HG02678 (cell line): Measurements from ENCODE around the gene ADGRE2.
"Not testable (repeated sequence)": the region's sequence is repeated elsewhere in the genome, so short reads cannot be mapped to it uniquely, and the experiment has no call there.

ENCODE experiments used
- ATAC-seq: cut with Tn5 transposase; IDR thresholded peaks from one replicate; pipeline ENCODE4 v1.9.1; 2021; ENCODE audit warnings: mild to moderate bottlenecking, moderate library complexity; ENCODE audit not compliant: unreplicated experiment

The ADGRE2 gene

DNA sequence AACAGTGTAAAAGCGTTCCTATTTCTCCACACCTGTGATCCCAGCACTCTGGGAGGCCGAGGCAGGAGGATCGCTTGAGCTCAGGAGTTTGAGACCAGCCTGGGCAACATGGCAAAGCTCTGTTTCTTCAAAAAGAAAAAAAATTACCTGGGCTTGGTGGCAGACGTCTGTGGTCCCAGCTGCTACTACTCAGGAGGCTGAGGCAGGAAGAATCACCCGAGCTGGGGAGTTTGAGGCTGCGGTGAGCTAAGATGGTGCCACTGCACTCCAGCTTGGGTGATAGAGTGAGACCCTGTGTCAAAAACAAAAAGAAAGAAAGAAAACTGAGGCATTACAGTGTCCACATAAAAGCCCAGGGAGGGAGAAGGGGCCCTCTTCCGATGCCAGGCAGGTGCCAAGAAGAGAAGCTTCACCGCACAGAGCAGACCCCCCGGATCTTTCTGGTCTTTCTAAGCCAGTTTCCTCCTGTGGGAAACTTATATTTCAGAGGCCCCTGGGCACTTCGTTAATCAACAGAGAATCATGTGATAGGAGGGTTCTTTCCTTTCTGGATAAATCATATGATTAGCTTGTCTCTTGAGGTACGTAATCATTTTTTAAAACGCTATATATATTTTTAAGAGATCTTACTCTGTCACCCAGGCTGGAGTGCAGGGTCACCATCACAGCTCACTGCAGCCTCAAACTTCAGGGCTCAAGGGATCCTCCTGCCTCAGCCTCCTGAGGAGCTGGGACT is at the start of gene ADGRE2:
TSS of gene ADGRE2 (minus strand) at position 451 of the 736 bp plus-strand sequence. CDS start 1,804 bp downstream, outside the sequence.
- not testable (repeated sequence) for ATAC-seq

DNA sequence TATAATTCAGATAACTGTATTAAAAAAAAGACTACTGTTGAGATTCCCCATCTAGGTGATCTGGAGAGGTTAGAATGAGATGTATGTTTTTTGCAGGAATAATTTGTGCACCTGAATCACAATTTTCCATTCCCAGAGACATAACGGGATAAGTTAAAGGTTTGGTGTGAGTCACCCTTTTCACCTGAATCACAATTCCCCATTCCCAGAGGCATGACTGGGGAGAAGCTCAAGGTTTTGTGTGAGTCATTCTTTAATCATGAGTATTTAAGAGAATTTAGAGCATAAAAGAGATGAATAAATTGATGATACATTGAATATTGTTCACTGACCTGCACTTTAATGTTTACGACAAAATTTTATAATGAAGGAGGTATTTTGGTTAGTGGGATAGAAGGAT is 47.6 kb upstream of the ADGRE2 start:
- no peak for ATAC-seq

DNA sequence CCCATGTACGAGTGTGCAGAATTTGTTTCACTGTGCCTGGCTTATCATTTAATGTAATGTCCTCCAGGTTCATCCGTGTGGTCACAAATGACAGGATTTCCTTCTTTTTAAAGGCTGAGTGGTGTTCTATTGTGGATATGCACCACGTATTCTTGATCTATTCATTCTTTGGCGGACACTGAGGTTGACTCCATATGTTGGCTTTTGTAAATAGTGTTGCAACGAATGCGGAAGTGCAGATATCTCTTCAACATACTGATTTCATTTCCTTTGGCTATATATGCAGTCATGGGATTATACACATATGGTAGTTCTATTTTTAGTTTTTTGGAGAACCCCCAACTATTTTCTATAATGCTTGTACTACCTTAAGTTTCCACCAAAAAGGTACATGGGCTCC is 43.6 kb upstream of the ADGRE2 start:
- no peak for ATAC-seq

DNA sequence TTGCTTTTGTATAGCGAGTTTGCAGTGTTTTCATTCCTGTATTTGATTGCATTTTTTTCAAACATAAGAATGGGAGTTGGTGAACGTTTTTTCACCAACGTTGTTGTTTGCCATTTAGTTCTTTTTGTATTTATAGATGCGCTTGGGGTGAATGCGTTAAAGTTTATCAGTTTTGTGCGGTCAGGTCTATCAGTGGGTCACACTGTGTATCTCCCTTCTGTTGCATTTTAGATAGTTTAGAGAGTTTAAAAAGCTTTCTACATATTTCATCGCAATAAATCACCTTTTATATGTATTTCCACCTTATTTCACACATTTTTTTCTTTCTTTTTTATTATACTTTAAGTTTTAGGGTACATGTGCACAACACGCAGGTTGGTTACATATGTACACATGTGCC is 40.2 kb upstream of the ADGRE2 start:
- ATAC-seq: no peak

DNA sequence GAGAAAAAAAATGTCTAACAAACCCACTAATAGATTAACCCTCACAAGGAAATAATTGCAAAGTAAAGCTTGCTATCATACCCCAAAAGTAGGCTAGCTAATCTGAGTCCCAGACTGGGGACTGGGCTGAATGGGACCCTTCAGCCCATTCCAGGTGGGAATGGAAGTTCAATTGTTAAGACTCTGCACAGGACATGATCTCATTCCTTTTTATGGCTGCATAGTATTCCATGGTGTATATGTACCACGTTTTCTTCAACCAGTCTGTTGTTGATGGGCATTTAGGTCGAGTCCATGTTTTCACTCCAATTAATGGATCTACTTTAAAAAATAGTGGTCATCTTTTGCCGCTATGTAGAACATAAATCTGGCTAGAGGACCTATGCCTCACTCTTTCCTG is 38.7 kb upstream of the ADGRE2 start:
- ATAC-seq: no peak

DNA sequence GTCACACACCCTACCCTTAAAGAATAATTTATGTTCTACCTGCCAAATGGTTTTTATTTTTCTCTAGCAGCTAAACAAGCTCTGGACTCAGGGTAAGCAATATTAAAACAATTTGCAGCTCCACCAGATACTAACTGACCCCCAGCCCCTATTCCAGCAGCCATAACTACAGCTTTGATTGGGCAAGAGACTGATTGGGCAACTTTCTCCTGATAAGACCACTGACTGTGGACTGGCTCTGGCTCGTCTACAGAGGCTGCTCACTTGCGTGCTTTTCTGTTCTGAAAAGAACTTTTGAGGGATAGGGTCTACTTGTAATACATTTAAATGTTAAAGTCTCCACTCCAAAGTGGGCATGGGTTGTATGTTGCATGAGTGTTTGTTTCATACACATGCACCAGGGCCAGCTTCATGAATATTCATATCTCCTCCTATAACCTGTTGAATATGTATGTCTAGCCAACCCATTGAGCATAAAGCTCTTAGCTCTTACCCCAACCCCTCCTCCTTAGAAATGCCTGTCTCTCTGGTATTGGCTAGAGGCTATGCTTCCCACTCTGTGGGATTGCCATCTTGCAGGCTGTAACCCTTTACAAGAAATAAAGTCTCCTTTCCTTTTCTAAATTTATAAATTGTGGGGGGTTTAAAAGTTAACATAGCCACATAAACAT is 36.8 kb upstream of the ADGRE2 start:
- ATAC-seq: no peak

DNA sequence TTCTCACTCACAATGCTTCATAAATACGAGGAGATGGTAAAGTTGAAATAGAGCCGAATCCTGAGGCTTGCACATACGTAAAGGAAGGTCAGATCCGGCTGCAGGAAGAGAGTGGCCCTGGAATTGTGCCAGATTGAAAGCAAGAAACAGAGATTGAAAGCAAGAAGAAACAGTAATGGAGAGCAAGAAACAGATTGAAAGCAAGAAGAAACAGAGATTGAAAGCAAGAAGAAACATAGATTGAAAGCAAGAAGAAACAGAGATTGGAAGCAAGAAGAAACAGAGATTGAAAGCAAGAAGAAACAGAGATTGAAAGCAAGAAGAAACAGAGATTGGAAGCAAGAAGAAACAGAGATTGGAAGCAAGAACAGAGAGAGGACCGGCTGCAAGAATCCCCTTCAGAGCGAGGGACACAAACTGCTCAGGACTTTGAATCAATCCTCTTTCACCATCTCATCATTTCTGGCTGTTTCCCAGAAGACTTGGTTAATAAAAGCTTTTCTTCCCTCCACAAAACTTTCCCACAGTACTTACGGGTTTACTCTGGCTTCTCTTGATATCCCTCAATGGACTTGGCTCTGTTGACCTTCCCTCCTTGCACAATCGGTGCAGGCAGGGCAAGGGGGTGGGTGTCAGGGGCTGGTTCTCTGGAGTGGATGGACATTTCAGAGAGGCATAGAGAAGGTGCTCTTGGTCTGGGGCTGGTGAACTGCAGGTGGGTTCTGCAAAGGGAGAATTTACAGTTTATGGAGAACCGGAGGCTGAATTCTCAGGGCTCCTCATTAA is 31.1 kb upstream of the ADGRE2 start:
- no peak for ATAC-seq

DNA sequence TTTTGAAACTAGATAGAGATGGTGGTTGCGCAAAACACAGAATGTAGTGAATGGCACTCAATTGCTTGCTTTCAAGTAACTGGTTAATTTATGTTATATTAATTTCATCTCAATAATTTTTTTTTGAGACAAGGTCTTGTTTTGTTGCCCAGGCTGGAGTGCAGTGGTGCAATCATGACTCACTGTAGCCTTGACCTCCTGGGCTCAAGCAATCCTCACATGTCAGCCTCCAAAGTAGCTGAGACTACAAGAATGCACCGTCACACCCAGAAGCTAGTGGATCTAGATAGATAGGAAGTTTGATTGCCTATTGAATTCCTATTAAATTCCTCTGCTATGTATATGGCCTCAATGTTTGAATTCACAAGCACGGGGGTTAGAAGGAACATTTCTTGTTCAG is 26.4 kb upstream of the ADGRE2 start:
- ATAC-seq: no peak

DNA sequence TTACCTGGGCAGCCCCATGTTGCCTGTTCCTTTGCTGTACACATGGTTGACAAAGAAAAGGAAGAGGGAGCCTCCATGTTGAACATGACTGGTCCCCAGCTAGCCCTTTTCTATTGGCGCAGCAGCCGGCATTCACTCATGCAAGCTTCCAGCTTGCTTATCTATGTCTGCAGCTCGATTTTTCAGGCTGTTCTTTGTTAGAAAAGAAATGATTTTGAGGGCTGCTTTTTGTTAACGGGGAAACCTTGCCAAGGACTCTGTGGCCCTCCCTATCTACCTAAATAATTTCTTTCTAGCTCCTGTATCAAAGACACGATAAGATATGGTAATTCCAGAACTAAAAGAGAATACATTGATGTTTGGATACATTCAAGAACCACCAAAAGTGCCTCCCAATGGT is 20.4 kb upstream of the ADGRE2 start:
- no peak for ATAC-seq

DNA sequence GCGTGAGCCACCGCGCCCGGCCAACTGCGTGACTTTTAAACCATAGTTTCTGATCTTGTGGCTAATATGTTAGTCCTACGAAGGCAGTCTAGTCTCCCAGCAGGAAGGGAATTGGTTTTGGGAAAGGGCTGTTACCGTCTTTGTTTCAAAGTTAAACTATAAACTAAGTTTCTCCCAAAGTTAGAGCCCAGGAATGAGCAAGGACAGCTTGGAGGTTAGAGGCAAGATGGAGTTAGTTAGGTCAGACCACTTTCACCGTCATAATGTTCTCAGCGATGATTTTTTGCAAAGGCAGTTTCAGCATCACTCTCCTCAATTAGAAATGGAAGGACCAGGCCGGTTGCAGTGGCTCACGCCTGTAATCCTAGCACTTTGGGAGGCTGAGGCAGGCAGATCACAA is 17.7 kb upstream of the ADGRE2 start:
- ATAC-seq: no peak

DNA sequence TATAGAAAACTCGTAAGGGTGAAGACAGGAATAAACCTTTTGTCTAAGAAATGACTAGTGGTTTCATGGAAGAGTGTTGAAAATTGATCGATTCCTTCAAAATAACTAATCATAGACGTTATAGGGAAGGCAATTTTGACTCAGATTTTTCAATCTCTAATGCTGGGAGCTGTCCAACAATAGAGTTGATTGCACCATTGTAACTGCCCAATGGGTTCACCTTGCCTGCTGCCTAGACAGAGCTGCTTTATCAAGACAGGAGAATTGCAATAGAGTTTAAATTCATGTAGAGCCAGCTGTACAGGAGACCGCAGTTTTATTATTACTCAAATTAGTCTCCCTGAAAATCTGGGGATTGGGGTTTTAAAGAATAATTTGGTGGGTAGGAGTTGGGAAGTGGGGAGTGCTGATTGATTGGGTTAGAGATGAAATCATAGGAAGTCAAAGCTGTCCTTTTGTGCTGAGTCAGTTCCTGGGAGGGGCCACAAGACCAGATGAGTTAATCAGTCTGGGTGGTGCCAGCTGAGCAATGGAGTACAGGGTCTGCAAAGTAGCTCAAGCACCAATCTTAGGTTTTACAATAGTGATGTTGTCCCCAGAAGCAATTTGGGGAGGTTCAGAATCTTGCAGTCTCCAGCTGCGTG is 16.8 kb upstream of the ADGRE2 start:
- ATAC-seq: no peak

DNA sequence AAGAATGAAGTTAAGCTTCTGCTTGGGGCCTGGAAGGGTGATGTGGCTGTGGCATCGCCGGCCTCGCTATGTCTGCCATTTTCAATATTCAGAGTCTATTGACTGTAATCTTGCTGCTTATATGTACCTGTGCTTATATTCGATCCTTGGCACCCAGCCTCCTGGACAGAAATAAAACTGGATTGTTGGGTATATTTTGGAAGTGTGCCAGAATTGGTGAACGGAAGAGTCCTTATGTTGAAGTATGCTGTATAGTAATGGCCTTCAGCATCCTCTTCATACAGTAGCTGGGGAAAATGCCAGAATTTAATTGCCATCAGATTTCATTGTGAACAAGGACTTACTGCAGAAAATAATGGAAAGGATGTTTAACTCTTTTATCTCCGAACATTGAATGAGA is 13.9 kb upstream of the ADGRE2 start:
- not testable (repeated sequence) for ATAC-seq

DNA sequence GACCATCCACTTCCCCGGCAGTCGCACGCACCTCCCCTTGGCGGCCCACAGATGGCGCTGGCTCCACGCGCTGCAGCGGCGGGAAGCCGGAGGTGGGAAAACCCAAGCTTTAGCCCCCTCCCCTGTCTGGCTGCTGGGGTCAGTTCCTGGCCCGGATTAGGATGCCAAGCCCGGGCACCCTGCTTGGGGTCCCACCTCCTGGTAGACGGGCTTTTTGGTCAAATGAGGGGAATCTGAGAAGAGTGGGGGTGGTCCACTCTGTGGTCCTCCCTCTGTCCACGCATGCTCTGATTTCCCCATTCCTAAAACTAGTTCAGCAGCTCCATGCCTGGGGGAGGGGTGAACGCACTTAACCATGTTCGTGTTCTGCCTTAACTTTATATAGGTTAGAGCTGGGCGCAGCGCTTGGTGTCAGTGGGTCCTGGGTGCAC is 8.1 kb upstream of the ADGRE2 start:
- no peak for ATAC-seq

DNA sequence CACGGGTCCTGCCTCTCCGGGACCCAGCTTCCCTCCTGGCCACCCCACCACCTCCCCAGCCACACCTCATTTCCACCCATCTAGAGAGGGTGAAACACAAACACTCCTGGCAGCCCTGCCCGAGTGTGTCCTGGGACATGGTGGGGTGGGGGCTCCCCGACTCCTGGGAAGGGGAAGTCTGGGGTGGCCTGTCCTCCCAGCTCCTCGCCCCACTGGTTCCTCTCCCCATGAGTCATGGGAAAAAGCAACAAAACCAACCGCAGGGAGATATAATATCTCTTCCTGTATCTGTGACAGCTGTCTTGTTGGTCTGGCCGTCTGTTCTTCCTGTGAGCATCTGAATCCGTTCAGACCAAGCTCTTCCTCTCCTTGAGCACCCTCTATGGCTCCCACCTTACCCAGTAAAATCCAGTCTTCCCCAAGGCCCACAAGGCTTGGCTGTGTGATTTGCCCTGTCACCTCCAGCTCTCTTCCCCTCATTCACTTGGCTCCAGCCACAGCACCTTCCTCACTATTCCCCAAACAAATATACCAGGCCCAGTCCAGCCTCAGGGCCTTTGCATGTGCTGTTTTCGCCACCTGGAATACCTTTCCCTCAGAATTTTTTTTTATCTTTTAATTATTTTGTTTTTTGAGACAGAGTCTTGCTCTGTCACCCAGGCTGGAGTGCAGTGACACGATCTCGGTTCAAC is 6.9 kb upstream of the ADGRE2 start:
- ATAC-seq: not testable (repeated sequence)

DNA sequence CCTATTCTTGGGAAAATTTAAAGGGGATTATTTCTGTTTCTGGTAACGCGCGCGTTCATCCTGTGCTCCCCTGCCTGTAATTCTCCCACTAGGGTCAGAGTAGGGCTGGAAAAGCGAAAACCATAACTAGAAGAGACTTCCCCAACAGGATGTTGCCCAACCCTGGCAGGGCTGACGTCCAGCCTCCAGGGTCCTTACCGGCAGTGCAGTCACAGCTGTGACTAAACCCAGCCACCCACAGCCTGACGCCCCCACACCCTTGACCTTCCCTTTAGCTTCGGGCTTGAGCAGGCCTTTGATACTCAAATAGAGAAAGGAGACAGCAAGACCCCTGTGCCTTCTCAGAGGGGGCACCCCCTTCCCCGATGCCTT is 6.4 kb upstream of the ADGRE2 start:
- not testable (repeated sequence) for ATAC-seq

DNA sequence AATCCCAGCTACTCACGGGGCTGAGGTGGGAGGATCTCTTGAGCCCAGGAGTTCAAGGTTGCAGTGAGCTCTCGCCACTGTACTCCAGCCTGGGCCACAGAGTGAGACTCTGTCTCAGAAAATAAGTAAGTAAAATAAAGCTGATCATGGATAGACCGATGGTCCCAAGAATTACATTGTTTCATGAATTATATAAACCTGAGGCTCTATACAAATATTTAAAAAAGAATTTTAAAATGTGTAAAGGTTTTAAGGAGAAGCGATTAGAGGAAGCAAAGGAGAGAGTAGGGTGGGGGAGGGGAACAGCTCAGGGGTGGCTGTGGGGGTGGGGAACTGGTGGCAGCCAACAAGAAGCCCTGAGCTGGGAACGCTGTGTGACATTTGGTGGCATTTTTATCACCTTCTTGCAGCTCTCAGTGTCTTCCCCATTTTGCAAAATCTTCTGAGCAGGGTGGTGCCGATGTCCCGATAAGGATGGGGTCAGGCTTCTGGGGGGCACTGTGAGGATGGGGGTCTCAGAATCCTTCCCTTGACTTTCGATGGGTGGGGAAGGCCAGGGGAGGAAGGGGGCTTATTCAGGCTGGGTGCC is 5.1 kb upstream of the ADGRE2 start:
- ATAC-seq: not testable (repeated sequence)

DNA sequence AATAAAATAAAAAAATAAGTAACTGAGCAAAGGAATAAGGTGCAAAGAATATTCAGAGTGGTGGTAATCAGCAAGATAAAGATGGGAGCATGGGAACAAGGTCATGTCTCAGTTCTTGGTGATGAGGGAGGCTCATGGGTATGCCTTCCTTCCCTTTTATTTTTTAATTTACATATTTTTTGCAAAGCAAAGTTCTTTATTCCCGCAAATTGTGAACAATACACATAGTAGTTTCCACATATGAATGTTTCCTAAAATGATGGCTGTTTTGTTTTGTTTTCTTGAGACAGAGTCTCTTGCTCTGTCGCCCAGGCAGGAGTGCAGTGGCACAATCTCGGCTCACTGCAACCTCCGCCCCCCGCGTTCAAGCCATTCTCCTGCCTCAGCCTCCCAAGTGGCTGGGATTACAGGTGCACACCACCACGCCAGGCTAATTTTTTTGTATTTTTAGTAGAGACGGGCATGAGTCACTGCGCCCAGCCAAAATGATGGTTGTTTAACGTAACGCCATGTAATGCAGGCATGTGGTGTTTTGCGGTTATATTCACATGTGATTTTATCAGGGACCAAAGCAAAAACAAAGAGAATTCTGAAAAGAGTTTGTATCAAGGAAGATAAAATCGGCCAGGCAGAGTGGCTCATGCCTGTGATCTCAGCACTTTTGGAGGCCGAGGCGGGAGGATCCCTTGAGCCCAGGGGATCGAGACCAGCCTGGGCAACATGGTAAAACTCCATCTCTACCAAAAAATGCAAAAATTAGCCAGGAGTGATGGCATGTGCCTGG is 4.5 kb upstream of the ADGRE2 start:
- ATAC-seq: no peak

DNA sequence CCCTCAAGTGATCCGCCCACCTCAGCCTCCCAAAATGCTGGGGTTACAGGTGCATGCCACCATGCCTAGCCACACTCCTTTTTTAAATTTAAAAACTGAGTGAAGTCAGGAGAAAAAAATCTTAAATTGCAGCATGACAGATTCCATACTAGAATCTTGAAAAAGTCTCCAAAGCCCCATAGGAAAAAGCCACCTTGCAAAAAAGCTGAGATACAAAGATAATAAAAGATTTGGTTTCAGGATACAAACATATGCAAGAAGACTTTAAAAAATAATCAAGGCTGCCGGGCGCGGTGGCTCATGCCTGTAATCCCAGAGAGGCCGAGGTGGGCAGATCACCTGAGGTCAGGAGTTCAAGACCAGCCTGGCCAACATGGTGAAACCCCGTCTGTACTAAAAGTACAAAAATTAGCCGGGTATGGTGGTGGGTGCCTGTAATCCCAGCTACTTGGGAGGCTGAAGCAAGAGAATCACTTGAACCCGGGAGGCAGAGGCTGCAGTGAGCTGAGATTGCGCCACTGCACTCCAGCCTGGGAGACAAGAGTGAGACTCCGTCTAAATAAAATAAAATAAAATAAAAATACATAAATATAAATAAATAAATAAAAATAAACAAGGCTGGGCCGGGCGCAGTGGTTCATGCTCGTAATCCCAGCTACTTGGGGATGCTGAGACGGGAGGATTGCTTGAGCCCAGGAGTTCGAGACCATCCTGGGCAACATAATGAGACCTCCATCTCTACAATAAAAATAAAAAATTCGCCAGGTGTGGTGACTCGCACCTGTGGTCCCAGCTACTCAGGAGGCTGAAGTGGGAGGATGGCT is 3.6 kb upstream of the ADGRE2 start:
- not testable (repeated sequence) for ATAC-seq
